GM12878 (cell line): ENCODE results near the gene ASB10.

Experiments used
- ATF2 ChIP-seq: IDR thresholded peaks from 2 replicates; pipeline ENCODE4 v1.6.1; 2012; ENCODE audit warnings: low read length, inconsistent platforms
- CHD2 ChIP-seq: IDR thresholded peaks from 2 replicates; pipeline ENCODE4 v1.6.1; 2011; ENCODE audit warnings: low read depth, low read length, improper control_type of control experiment, borderline replicate concordance
- CTCF ChIP-seq, 3 experiments: IDR thresholded peaks in 2 of 3; conservative IDR thresholded peaks in 1 of 3; 2 replicates each; pipeline ENCODE4 v1.5.1; 2011; ENCODE audit warnings: low read depth in 3 of 3, low read length in 3 of 3, mild to moderate bottlenecking in 3 of 3, control low read depth in 2 of 3, moderate library complexity in 2 of 3, inconsistent platforms in 1 of 3, mixed read lengths in 1 of 3; ENCODE audit not compliant: control insufficient read depth in 2 of 3, insufficient read depth in 1 of 3; ENCODE audit errors: extremely low read depth in 1 of 3
- GABPA ChIP-seq: IDR thresholded peaks from 2 replicates; pipeline ENCODE4 v1.6.1; 2014; ENCODE audit warnings: antibody characterized with exemption, low read depth, mild to moderate bottlenecking, inconsistent platforms
- RCOR1 ChIP-seq: conservative IDR thresholded peaks from 2 replicates; pipeline ENCODE4 v1.6.1; 2012; ENCODE audit warnings: low read depth, low read length, improper control_type of control experiment
- RFX5 ChIP-seq: IDR thresholded peaks from 2 replicates; pipeline ENCODE4 v1.6.1; 2011; ENCODE audit warnings: low read depth, low read length, improper control_type of control experiment
- TCF12 ChIP-seq: IDR thresholded peaks from 2 replicates; pipeline ENCODE4 v1.6.1; 2011; ENCODE audit warnings: low read depth, mild to moderate bottlenecking, low read length
- ZNF687 ChIP-seq: fragments of 450-650 bp; IDR thresholded peaks from 2 replicates; pipeline ENCODE4 v1.6.1; 2017; ENCODE audit warnings: mild to moderate bottlenecking, moderate library complexity

GRCh38 chr7:151129117-151129959, 57.7 kb downstream of the ASB10 start:
- TF ChIP-seq RFX5 (no peak), ZNF687 (no peak), CTCF (IDR thresholded peaks at IDR 0.05 in 2 of 3, conservative IDR thresholded peaks at IDR 0.05 in 1 of 3; ENCODE audit: control insufficient read depth in 2 of 3, extremely low read depth in 1 of 3, insufficient read depth in 1 of 3, low read depth in 3 of 3, low read length in 3 of 3) (no peak), TCF12 (no peak), ATF2 (no peak), CHD2 (no peak), GABPA (no peak), RCOR1 (no peak)
